Heart right ventricle (tissue), 16 donors: Measurements from ENCODE around the gene CDK14. TPM values are rescaled to one million over a fixed set of nuclear protein-coding genes. Genes with fewer than 3 reads are reported as not detected.

ENCODE experiments used
- ATAC-seq, 8 donors: fragments of 200-7000 bp; cut with Tn5 transposase; one replicate each; pipeline ENCODE4 v1.9.1; 2020; ENCODE audit warnings: mild to moderate bottlenecking in 8 of 8, moderate library complexity in 8 of 8, moderate number of reproducible peaks in 1 of 8
- DNase-seq, 2 donors: peaks; one replicate each; pipeline ENCODE4 v3.0.0-alpha.2; 2020
- H3K27ac ChIP-seq, 10 donors: fragments of 200-600 bp; sonication (generic) in 2 of 10; one replicate each; pipeline versions ENCODE4 v1.5.0 to v1.8.0; 2020 to 2022; ENCODE audit warnings: mild to moderate bottlenecking in 3 of 10
- H3K27me3 ChIP-seq, 7 donors: fragments of 200-600 bp; one replicate each; pipeline ENCODE4 v1.8.0; 2021 to 2022; ENCODE audit warnings: mild to moderate bottlenecking in 2 of 7
- H3K36me3 ChIP-seq, 9 donors: fragments of 200-600 bp; sonication (generic) in 1 of 9; one replicate each; pipeline versions ENCODE4 v1.5.0 to v1.8.0; 2020 to 2022; ENCODE audit warnings: mild to moderate bottlenecking in 2 of 9
- H3K4me1 ChIP-seq, 9 donors: fragments of 200-600 bp; sonication (generic) in 1 of 9; one replicate each; pipeline versions ENCODE4 v1.5.0 to v1.8.0; 2020 to 2022; ENCODE audit warnings: mild to moderate bottlenecking in 4 of 9
- H3K4me3 ChIP-seq, 10 donors: fragments of 200-600 bp; sonication (generic) in 2 of 10; one replicate each; pipeline versions ENCODE4 v1.5.0 to v1.8.0; 2020 to 2022; ENCODE audit warnings: mild to moderate bottlenecking in 7 of 10, moderate library complexity in 2 of 10
- H3K9me3 ChIP-seq, 11 donors: fragments of 200-600 bp in 10 of 11; sonication (generic) in 2 of 11; one replicate each; pipeline versions ENCODE4 v1.5.0 to v1.8.0; 2013 to 2022; ENCODE audit warnings: mild to moderate bottlenecking in 2 of 11, control low read depth in 1 of 11, moderate library complexity in 1 of 11
- CTCF ChIP-seq, 9 donors: fragments of 200-600 bp; sonication (generic) in 2 of 9; IDR thresholded peaks; one replicate each; pipeline versions ENCODE4 v1.5.0 to v1.8.0; 2021 to 2022; ENCODE audit warnings: antibody characterized with exemption in 9 of 9, mild to moderate bottlenecking in 5 of 9, moderate library complexity in 1 of 9
- WGBS, 2 donors: extraction: QIAGEN DNeasy Blood & Tissue Kit; methylation state at CpG; one replicate each; pipeline ENCODE4 v1.1.7; 2013; ENCODE audit warnings: inconsistent platforms in 1 of 2; 5-methylcytosine and 5-hydroxymethylcytosine counted together
- intact Hi-C, 10 donors: fragments of 100-400 bp; cut with DNase I; formaldehyde crosslinking; loops; one replicate each; pipeline versions ENCODE4 v1.11.1 to v1.14.2; 2022
- polyA plus RNA-seq, 2 donors: library from polyadenylated mRNA; stranded (reverse); fragments of 200-250 nt; gene quantifications; one replicate each; pipeline ENCODE4 v1.2.3, GENCODE V29; 2013
- total RNA-seq, 10 donors: library from RNA; stranded (reverse); fragmentation: NEBNext Ultra II Directional in 3 of 10; extraction: Animal tissue kit (Norgen Biotek cat#: 25700) in 3 of 10; gene quantifications; one replicate each; pipeline versions ENCODE4 v1.2.1 to v1.2.4, GENCODE V29; 2021 to 2023
- donor health status: Arrhythmogenic right ventricular cardiomyopathy.
- donor health status: ischemic (EF 13 %, LVEDD 7.1; RV severe dilation, severe dysfunction).
- donor health status: healthy with polysubstance abuse.
- donor health status: DM: no; HTN: yes; CAD: no.
- donor health status: DM: no; HTN: no; CAD: no.
- donor health status: ischemic (EF 25% LVEDD 6.9; RV normal size, moderate dysfunction).
- donor health status: ischemic (EF 25% LVEDD 5.7; RV mildly dilated, moderate dysfunction).
- donor health status: healthy.
- donor health status: DM: yes; HTN: yes; CAD: no.
- donor health status: Ischemic cardiomyopathy.
- donor health status: ischemic (EF 35%, LVEDD 5.7; RV mildly dilated, moderate dysfunction).
- donor health status: nonischemic (EF 11% LVEDD 7.7; RV severe dilation, severe dysfunction).
- donor health status: DM: yes; HTN: yes; CAD: no.
- donor health status: PGD.
- donor health status: ischemic (EF 29% LVEDD 5.4; RV normal size, mild dysfunction).
- donor health status: nonischemic (EF 23%, LVEDD 6.1; RV moderate dilation, normal function).

The CDK14 gene
- total and polyA plus RNA-seq, 12 donors, result 3.9 to 36.5 (median 21.4) TPM

- H3K4me1 ChIP-seq, result peaks cover 0 to 44% (median 27%) of the 10 kb centered on the region in 9 donors
- no peaks in the 10 kb centered on the region for H3K36me3 ChIP-seq
- H3K27me3 ChIP-seq, result peaks cover 0 to 5% (median 0%) of the 10 kb centered on the region in 7 donors
- ATAC-seq (no peak), DNase-seq (no peak)
- H3K9me3 ChIP-seq, result no peaks in the 10 kb centered on the region
- TF ChIP-seq CTCF (IDR thresholded peaks at IDR 0.05), result no peak
- peak overlapping the region in 2 of 10 donors; percentile 51 to 67 for H3K27ac ChIP-seq
- no peak overlapping the region for H3K4me3 ChIP-seq
- intact Hi-C loops, result loop anchor here in 2 of 10 donors (5.0 to 10.0 kb wide), 3 partner anchors 125 to 432 kb away; partner anchors contain the start of gene PTTG1IP2 (in 1 of the 2)
- whole genome bisulfite sequencing, 2 donors, result 65 to 69% methylated on average over 4 of the region's 4 CpGs
Observed at GRCh38 chr7:90599892-90600555, 3.9 kb downstream of the CDK14 start.

- intact Hi-C loops, result no loop called here
- DNase-seq (no peak), ATAC-seq (no peak)
- peaks cover 0 to 5% (median 0%) of the 10 kb centered on the region in 7 donors for H3K27me3 ChIP-seq
- no peak for TF ChIP-seq CTCF (IDR thresholded peaks at IDR 0.05)
- H3K27ac ChIP-seq, result no peak overlapping the region
- H3K4me3 ChIP-seq, result no peak overlapping the region
- H3K36me3 ChIP-seq, result peaks cover 0 to 4% (median 0%) of the 10 kb centered on the region in 9 donors
- 93 to 98% methylated on average over 1 of the region's 1 CpG for WGBS, 2 donors
- H3K4me1 ChIP-seq, result peaks cover 0 to 36% (median 20%) of the 10 kb centered on the region in 9 donors
- no peaks in the 10 kb centered on the region for H3K9me3 ChIP-seq
Observed at GRCh38 chr7:90602303-90602702, 6.2 kb downstream of the CDK14 start.

- H3K9me3 ChIP-seq, result no peaks in the 10 kb centered on the region
- H3K36me3 ChIP-seq, result peaks cover 0 to 4% (median 0%) of the 10 kb centered on the region in 9 donors
- no peaks in the 10 kb centered on the region for H3K27me3 ChIP-seq
- H3K27ac ChIP-seq, result no peak overlapping the region
- H3K4me3 ChIP-seq, result no peak overlapping the region
- ATAC-seq, result no peak
- peaks cover 0 to 26% (median 10%) of the 10 kb centered on the region in 9 donors for H3K4me1 ChIP-seq
- WGBS, 2 donors, result 79 to 87% methylated on average over 1 of the region's 1 CpG
- intact Hi-C loops, result no loop called here
- DNase-seq, result no peak
- TF ChIP-seq CTCF (IDR thresholded peaks at IDR 0.05), result no peak
Observed at GRCh38 chr7:90603346-90603745, 7.2 kb downstream of the CDK14 start.

- intact Hi-C loops, result no loop called here
- no peak for TF ChIP-seq CTCF (IDR thresholded peaks at IDR 0.05)
- ATAC-seq, result no peak
Observed at GRCh38 chr7:90604383-90604782, 8.3 kb downstream of the CDK14 start.

More at GRCh38 chr7:90604383-90604782, 8.3 kb downstream of the CDK14 start:
- no peak for DNase-seq
- Histone ChIP-seq H3K27ac (no peak overlapping the region), H3K4me1 (peaks cover 0 to 22% (median 9%) of the 10 kb centered on the region in 9 donors), H3K9me3 (no peaks in the 10 kb centered on the region), H3K27me3 (no peaks in the 10 kb centered on the region), H3K36me3 (peaks cover 0 to 4% (median 0%) of the 10 kb centered on the region in 9 donors), H3K4me3 (no peak overlapping the region)
- 77 to 84% methylated on average over 5 of the region's 5 CpGs for WGBS, 2 donors
